HCT116 (cell line): Measurements from ENCODE around the gene UVSSA.

ENCODE experiments used
- CTCF ChIP-seq, 3 experiments: fragments of 200-600 bp in 1 of 3; sonication (generic) in 1 of 3; IDR thresholded peaks in 2 of 3; conservative IDR thresholded peaks in 1 of 3; 2 replicates each; pipeline ENCODE4 v1.5.1; 2012 to 2017; ENCODE audit warnings: low read depth in 2 of 3, low read length in 2 of 3, antibody characterized with exemption in 1 of 3, borderline replicate concordance in 1 of 3, control low read depth in 1 of 3, mild to moderate bottlenecking in 1 of 3, mixed read lengths in 1 of 3, mixed run types in 1 of 3, moderate library complexity in 1 of 3; ENCODE audit not compliant: insufficient read depth in 1 of 3
- ELF1 ChIP-seq: IDR thresholded peaks from 2 replicates; pipeline ENCODE4 v1.6.1; 2012; ENCODE audit warnings: low read depth, borderline replicate concordance
- EZH2 ChIP-seq: fragments of 200-600 bp; sonication (generic); IDR thresholded peaks from 2 replicates; pipeline ENCODE4 v1.6.1; 2017; ENCODE audit warnings: antibody characterized with exemption, mixed run types
- EZH2phosphoT487 ChIP-seq: fragments of 200-600 bp; IDR thresholded peaks from 2 replicates; pipeline ENCODE4 v1.6.1; 2018; ENCODE audit warnings: antibody characterized with exemption, borderline replicate concordance
- MAX ChIP-seq: IDR thresholded peaks from 2 replicates; pipeline ENCODE4 v1.6.1; 2012
- SIN3A ChIP-seq: IDR thresholded peaks from 2 replicates; pipeline ENCODE4 v1.6.1; 2012; ENCODE audit warnings: low read depth
- SP1 ChIP-seq: IDR thresholded peaks from 2 replicates; pipeline ENCODE4 v1.6.1; 2012; ENCODE audit warnings: low read depth
- YY1 ChIP-seq: IDR thresholded peaks from 2 replicates; pipeline ENCODE4 v1.6.1; 2011; ENCODE audit warnings: low read length, low read depth, moderate library complexity, mild to moderate bottlenecking; ENCODE audit not compliant: insufficient replicate concordance; ENCODE audit errors: extremely low read depth

GRCh38 chr4:1358421-1359143 is 11.6 kb downstream of the UVSSA start:
- no peak for TF ChIP-seq YY1
- TF ChIP-seq CTCF (IDR thresholded peaks at IDR 0.05 in 2 of 3, conservative IDR thresholded peaks at IDR 0.05 in 1 of 3; ENCODE audit: borderline replicate concordance in 1 of 3, insufficient read depth in 1 of 3, low read depth in 2 of 3, low read length in 2 of 3), result no peak
- no peak for TF ChIP-seq SP1
- TF ChIP-seq ELF1, result no peak
- no peak for TF ChIP-seq EZH2phosphoT487
- TF ChIP-seq EZH2, result no peak
- no peak for TF ChIP-seq SIN3A
- no peak for TF ChIP-seq MAX
